ENCODE results near the gene ITPRIPL2.

ITPRIPL2 gene

GRCh38 chr16:19145010-19145409 lies 31.2 kb downstream of the ITPRIPL2 start:
- FAIRE-seq, result no peak

GRCh38 chr16:19147126-19147525 lies 33.4 kb downstream of the ITPRIPL2 start:
- no peak for FAIRE-seq

GRCh38 chr16:19147627-19148026 lies 33.9 kb downstream of the ITPRIPL2 start:
- no peak for FAIRE-seq

GRCh38 chr16:19148189-19148588 lies 34.4 kb downstream of the ITPRIPL2 start:
- FAIRE-seq, result no peak

GRCh38 chr16:19151310-19151709 lies 37.5 kb downstream of the ITPRIPL2 start:
- no peak for FAIRE-seq

- FAIRE-seq, result no peak
Observed at GRCh38 chr16:19152042-19152441, 38.3 kb downstream of the ITPRIPL2 start.

- no peak for FAIRE-seq
Observed at GRCh38 chr16:19153876-19154275, 40.1 kb downstream of the ITPRIPL2 start.

GRCh38 chr16:19162085-19162484 lies 48.3 kb downstream of the ITPRIPL2 start:
- FAIRE-seq, result no peak

- FAIRE-seq, result no peak
Observed at GRCh38 chr16:19163215-19163614, 49.5 kb downstream of the ITPRIPL2 start.

GRCh38 chr16:19164285-19164684 lies 50.5 kb downstream of the ITPRIPL2 start:
- no peak for FAIRE-seq

- FAIRE-seq, result no peak
Observed at GRCh38 chr16:19165101-19165500, 51.3 kb downstream of the ITPRIPL2 start.

GRCh38 chr16:19166500-19166899 lies 52.7 kb downstream of the ITPRIPL2 start:
- FAIRE-seq, result no peak

GRCh38 chr16:19167710-19168370 lies 54.1 kb downstream of the ITPRIPL2 start, which contains the start of gene SYT17:
Gene SYT17 (plus strand): TSS chr16:19168240. CDS start chr16:19168647, 407 bp downstream.
- no peak for FAIRE-seq

- FAIRE-seq, result no peak
Observed at GRCh38 chr16:19168371-19169081, 54.8 kb downstream of the ITPRIPL2 start.

GRCh38 chr16:19169082-19169639 lies 55.4 kb downstream of the ITPRIPL2 start:
- no peak for FAIRE-seq

- no peak for FAIRE-seq
Observed at GRCh38 chr16:19170043-19170655, 56.4 kb downstream of the ITPRIPL2 start.
